Sigmoid colon (tissue), 4 donors: ENCODE data around the gene CHST6.
A peak's percentile ranks its signal among the peaks of the same experiment; 100 is the strongest.

ENCODE experiments used
- CTCF ChIP-seq, 4 experiments: fragments of 450-650 bp in 3 of 4; fragments of 200-600 bp in 1 of 4; IDR thresholded peaks; one replicate each; pipeline ENCODE4 v1.5.1; 2016 to 2019; ENCODE audit warnings: antibody characterized with exemption in 4 of 4, mild to moderate bottlenecking in 3 of 4, moderate library complexity in 2 of 4
- POLR2A ChIP-seq, 2 donors: fragments of 450-650 bp; IDR thresholded peaks; one replicate each; pipeline ENCODE4 v1.6.1; 2016; ENCODE audit warnings: antibody characterized with exemption in 2 of 2, mild to moderate bottlenecking in 2 of 2, moderate library complexity in 2 of 2
- POLR2AphosphoS5 ChIP-seq, 4 donors: sonication (generic); formaldehyde crosslinking; IDR thresholded peaks; one replicate each; pipeline ENCODE4 v1.6.1; 2017; ENCODE audit warnings: antibody characterized with exemption in 4 of 4

DNA sequence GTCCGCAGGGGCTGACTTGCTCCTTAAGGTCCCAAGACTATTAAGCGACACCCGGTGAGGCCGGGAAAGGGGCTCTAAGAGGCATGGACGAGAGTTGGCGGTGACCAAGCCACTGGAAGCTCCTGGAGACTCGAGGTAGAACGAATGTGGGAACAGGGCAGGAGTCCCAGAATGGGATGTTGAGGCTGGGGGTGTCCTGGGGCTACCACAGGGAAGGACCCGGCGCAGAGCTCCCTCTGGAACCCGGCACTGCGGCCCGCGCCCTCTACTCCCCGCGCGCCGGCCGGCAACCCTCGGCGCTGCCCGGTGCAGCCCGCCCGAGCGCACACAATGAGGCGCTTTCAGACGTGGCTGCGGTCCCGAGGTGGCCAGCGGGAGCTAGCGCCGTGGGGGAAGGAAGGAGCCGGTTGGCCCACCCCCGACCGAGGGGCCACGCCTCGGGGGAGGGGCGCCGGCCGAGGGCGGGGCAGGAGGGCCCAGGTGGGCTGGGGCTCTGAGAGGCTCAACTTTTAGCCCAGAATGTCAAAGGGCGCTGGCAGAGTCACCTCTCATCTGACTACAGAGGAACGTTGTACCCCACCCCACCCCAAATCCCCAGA is at the start of gene CHST6:
- peak in 2 of 4 donors; percentile 28 to 47 for TF ChIP-seq POLR2AphosphoS5 (IDR thresholded peaks at IDR 0.05)
- TF ChIP-seq CTCF (IDR thresholded peaks at IDR 0.05) = no peak
- no peak for TF ChIP-seq POLR2A (IDR thresholded peaks at IDR 0.05)
